SK-N-SH treated with all-trans-retinoic acid at 6 μM for 48 hours (cell line): Measurements from ENCODE around the gene STRADB.

Source experiments
- ARNTL ChIP-seq: fragments of 450-650 bp; formaldehyde crosslinking; IDR thresholded peaks from 2 replicates; pipeline ENCODE4 v1.5.0; 2020; ENCODE audit warnings: low read depth, mild to moderate bottlenecking, moderate library complexity, borderline replicate concordance
- CREB5 ChIP-seq: fragments of 250-450 bp; sonication (Bioruptor Pico); IDR thresholded peaks from 2 replicates; pipeline ENCODE4 v1.5.1; 2020; ENCODE audit warnings: low read depth, mild to moderate bottlenecking, moderate library complexity
- OSR1 ChIP-seq: fragments of 250-450 bp; sonication (Bioruptor Pico); IDR thresholded peaks from 2 replicates; pipeline ENCODE4 v1.8.0; 2022; ENCODE audit warnings: moderate library complexity, mild to moderate bottlenecking, inconsistent platforms
- POU6F1 ChIP-seq: fragments of 250-450 bp; sonication (Bioruptor Pico); IDR thresholded peaks from 2 replicates; pipeline ENCODE4 v1.8.0; 2021; ENCODE audit warnings: low read depth, mild to moderate bottlenecking, moderate library complexity, borderline replicate concordance
- RARB ChIP-seq: fragments of 250-450 bp; sonication (Bioruptor Pico); IDR thresholded peaks from 2 replicates; pipeline ENCODE4 v1.8.0; 2021; ENCODE audit warnings: mild to moderate bottlenecking, moderate library complexity
- SNAI2 ChIP-seq: fragments of 250-450 bp; sonication (Bioruptor Pico); IDR thresholded peaks from 2 replicates; pipeline ENCODE4 v1.5.0; 2020; ENCODE audit warnings: mild to moderate bottlenecking, moderate library complexity
- TSHZ2 ChIP-seq: fragments of 250-450 bp; sonication (Bioruptor Pico); IDR thresholded peaks from 2 replicates; pipeline ENCODE4 v1.5.0; 2020; ENCODE audit warnings: mild to moderate bottlenecking, moderate library complexity
- ZFP3 ChIP-seq: fragments of 250-450 bp; sonication (Bioruptor Pico); IDR thresholded peaks from 2 replicates; pipeline ENCODE4 v1.5.0; 2020; ENCODE audit warnings: mild to moderate bottlenecking, moderate library complexity
- ZFP30 ChIP-seq: fragments of 450-650 bp; formaldehyde crosslinking; IDR thresholded peaks from 2 replicates; pipeline ENCODE4 v1.5.0; 2022; ENCODE audit warnings: mild to moderate bottlenecking, moderate library complexity
- ZNF565 ChIP-seq: fragments of 450-650 bp; formaldehyde crosslinking; conservative IDR thresholded peaks from 2 replicates; pipeline ENCODE4 v1.5.0; 2020; ENCODE audit warnings: low read depth, mild to moderate bottlenecking, moderate library complexity
- ZNF70 ChIP-seq: fragments of 450-650 bp; formaldehyde crosslinking; IDR thresholded peaks from 2 replicates; pipeline ENCODE4 v1.5.0; 2020; ENCODE audit warnings: mild to moderate bottlenecking, moderate library complexity
- ZNF8 ChIP-seq: fragments of 450-650 bp; formaldehyde crosslinking; IDR thresholded peaks from 2 replicates; pipeline ENCODE4 v1.5.0; 2020; ENCODE audit warnings: mild to moderate bottlenecking, moderate library complexity
- TF ChIP-seq, protein P1 (sequence below): fragments of 250-450 bp; sonication (Bioruptor Pico); IDR thresholded peaks from 2 replicates; pipeline ENCODE4 v1.8.0; 2020; ENCODE audit warnings: mild to moderate bottlenecking, moderate library complexity, borderline replicate concordance

GRCh38 chr2:201433394-201433995 lies 18.0 kb upstream of the STRADB start:
- TF ChIP-seq ZNF8 (CRISPR knock-in tag) (no peak), TSHZ2 (no peak), POU6F1 (no peak), ZNF70 (CRISPR knock-in tag) (no peak), ZFP3 (CRISPR knock-in tag) (no peak), OSR1 (CRISPR knock-in tag) (no peak), ZFP30 (CRISPR knock-in tag) (no peak), SNAI2 (CRISPR knock-in tag) (no peak), RARB (CRISPR knock-in tag) (no peak), CREB5 (CRISPR knock-in tag) (no peak), ZNF565 (CRISPR knock-in tag) (no peak), ARNTL (CRISPR knock-in tag) (no peak)
- TF ChIP-seq, protein P1, sequence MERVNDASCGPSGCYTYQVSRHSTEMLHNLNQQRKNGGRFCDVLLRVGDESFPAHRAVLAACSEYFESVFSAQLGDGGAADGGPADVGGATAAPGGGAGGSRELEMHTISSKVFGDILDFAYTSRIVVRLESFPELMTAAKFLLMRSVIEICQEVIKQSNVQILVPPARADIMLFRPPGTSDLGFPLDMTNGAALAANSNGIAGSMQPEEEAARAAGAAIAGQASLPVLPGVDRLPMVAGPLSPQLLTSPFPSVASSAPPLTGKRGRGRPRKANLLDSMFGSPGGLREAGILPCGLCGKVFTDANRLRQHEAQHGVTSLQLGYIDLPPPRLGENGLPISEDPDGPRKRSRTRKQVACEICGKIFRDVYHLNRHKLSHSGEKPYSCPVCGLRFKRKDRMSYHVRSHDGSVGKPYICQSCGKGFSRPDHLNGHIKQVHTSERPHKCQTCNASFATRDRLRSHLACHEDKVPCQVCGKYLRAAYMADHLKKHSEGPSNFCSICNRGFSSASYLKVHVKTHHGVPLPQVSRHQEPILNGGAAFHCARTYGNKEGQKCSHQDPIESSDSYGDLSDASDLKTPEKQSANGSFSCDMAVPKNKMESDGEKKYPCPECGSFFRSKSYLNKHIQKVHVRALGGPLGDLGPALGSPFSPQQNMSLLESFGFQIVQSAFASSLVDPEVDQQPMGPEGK (CRISPR knock-in tag): no peak
